ENCODE results near the gene ADGRL4. TPM values are rescaled to one million over a fixed set of nuclear protein-coding genes. Genes with fewer than 3 reads are reported as not detected.
A peak's percentile ranks its signal among the peaks of the same experiment; 100 is the strongest.

Gene ADGRL4
- total and polyA plus RNA-seq, 2 donors from 2014 or later: 16.8 to 43.0 TPM

- intact Hi-C loops (cut with DNase I): no loop called here
- FAIRE-seq (no peak), DNase-seq (no peak)
- no peaks in the 10 kb centered on the region for H3K9me3 ChIP-seq (ENCODE audit: control insufficient read depth in 2 of 3, insufficient read depth in 1 of 3, low read length in 3 of 3)
- no peaks in the 10 kb centered on the region for H3K4me1 ChIP-seq (ENCODE audit: control insufficient read depth in 2 of 3, insufficient read depth in 2 of 3, low read depth in 1 of 3, low read length in 3 of 3)
- H3K36me3 ChIP-seq (ENCODE audit: control insufficient read depth in 2 of 3, insufficient read depth in 3 of 3, low read length in 3 of 3): no peaks in the 10 kb centered on the region
- no peaks in the 10 kb centered on the region for H3K27me3 ChIP-seq (ENCODE audit: control insufficient read depth, insufficient read depth, low read length)
- no peak overlapping the region for H3K4me3 ChIP-seq (ENCODE audit: low read length in 3 of 3)
- no peak overlapping the region for H3K27ac ChIP-seq (ENCODE audit: low read depth in 2 of 2, low read length in 2 of 2)
- TF ChIP-seq CTCF (IDR thresholded peaks at IDR 0.05; ENCODE audit: borderline replicate concordance, extremely low read depth, insufficient read depth): no peak
- no peak overlapping the region for H3K9ac ChIP-seq (ENCODE audit: low read length in 3 of 3)
Measured at GRCh38 chr1:79041666-79042065, 35.1 kb upstream of the ADGRL4 start.

DNA sequence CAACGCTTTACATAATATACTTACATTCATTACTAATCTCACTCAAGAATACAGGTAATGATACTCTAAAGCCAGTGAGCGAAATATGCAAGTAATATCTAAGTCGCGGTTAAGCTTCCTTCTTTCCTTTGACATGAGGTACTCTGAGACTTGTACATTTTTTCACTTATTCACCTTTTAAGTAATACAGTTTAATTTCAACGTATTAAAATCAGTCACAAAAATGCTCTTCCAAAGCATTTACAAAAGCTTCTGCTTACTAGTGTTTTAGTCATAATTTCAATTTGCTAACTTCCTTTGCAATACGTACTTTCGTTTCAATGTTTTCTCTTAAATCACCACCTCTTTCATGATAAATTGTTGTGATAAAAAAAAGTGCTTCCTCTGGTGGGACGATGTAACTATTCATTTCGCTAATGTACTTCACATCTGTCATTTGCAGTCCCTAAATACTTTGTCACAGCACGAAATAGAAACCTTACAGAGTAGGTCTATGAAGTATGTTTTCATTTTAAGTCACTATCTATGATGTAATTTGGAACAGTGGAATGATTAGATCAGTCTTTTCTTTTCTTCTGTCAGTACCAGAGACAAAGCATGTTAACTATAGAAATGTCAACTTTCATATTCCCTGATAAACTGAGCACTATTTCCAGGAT, 34.0 kb upstream of the ADGRL4 start:
- Histone ChIP-seq H3K9me3 (ENCODE audit: control insufficient read depth in 2 of 3, insufficient read depth in 1 of 3, low read length in 3 of 3) (no peaks in the 10 kb centered on the region), H3K27me3 (ENCODE audit: control insufficient read depth, insufficient read depth, low read length) (no peaks in the 10 kb centered on the region), H3K4me3 (ENCODE audit: low read length in 3 of 3) (peak overlapping the region in 2 of 3 donors; percentile 24 to 51), H3K36me3 (ENCODE audit: control insufficient read depth in 2 of 3, insufficient read depth in 3 of 3, low read length in 3 of 3) (no peaks in the 10 kb centered on the region), H3K9ac (ENCODE audit: low read length in 3 of 3) (no peak overlapping the region), H3K27ac (ENCODE audit: low read depth in 2 of 2, low read length in 2 of 2) (no peak overlapping the region), H3K4me1 (ENCODE audit: control insufficient read depth in 2 of 3, insufficient read depth in 2 of 3, low read depth in 1 of 3, low read length in 3 of 3) (no peaks in the 10 kb centered on the region)
- FAIRE-seq (no peak), DNase-seq (no peak)
- intact Hi-C loops (cut with DNase I): no loop called here
- no peak for TF ChIP-seq CTCF (IDR thresholded peaks at IDR 0.05; ENCODE audit: borderline replicate concordance, extremely low read depth, insufficient read depth)

DNA sequence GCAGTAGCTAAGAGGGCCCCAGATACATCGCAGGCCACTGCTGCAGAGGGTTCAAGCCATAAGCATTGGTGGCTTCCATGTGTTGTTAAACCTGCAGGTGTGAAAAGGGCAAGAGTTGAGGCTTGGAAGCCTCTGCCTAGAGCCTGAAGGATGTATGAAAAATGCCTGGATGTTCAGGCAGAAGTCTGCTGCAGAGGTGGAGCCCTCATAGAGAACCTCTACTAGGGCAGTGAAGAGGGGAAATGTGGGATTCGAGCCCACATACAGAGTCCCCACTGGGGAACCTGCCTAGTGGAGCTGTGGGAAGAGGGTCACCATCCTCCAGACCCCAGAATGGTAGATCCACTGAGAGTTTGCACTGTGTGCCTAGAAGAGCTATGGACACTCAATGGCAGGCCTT, 30.6 kb upstream of the ADGRL4 start:
- Histone ChIP-seq H3K36me3 (ENCODE audit: control insufficient read depth in 2 of 3, insufficient read depth in 3 of 3, low read length in 3 of 3) (no peaks in the 10 kb centered on the region), H3K9me3 (ENCODE audit: control insufficient read depth in 2 of 3, insufficient read depth in 1 of 3, low read length in 3 of 3) (no peaks in the 10 kb centered on the region), H3K27me3 (ENCODE audit: control insufficient read depth, insufficient read depth, low read length) (no peaks in the 10 kb centered on the region), H3K4me1 (ENCODE audit: control insufficient read depth in 2 of 3, insufficient read depth in 2 of 3, low read depth in 1 of 3, low read length in 3 of 3) (no peaks in the 10 kb centered on the region), H3K4me3 (ENCODE audit: low read length in 3 of 3) (no peak overlapping the region), H3K27ac (ENCODE audit: low read depth in 2 of 2, low read length in 2 of 2) (no peak overlapping the region), H3K9ac (ENCODE audit: low read length in 3 of 3) (no peak overlapping the region)
- FAIRE-seq: no peak
- TF ChIP-seq CTCF (IDR thresholded peaks at IDR 0.05; ENCODE audit: borderline replicate concordance, extremely low read depth, insufficient read depth): no peak
- DNase-seq: no peak
- intact Hi-C loops (cut with DNase I): no loop called here

GRCh38 chr1:79012500-79012899, 6.0 kb upstream of the ADGRL4 start:
- Histone ChIP-seq H3K27ac (ENCODE audit: low read depth in 2 of 2, low read length in 2 of 2) (no peak overlapping the region), H3K9me3 (ENCODE audit: control insufficient read depth in 2 of 3, insufficient read depth in 1 of 3, low read length in 3 of 3) (no peaks in the 10 kb centered on the region), H3K9ac (ENCODE audit: low read length in 3 of 3) (no peak overlapping the region), H3K27me3 (ENCODE audit: control insufficient read depth, insufficient read depth, low read length) (no peaks in the 10 kb centered on the region), H3K36me3 (ENCODE audit: control insufficient read depth in 2 of 3, insufficient read depth in 3 of 3, low read length in 3 of 3) (no peaks in the 10 kb centered on the region), H3K4me1 (ENCODE audit: control insufficient read depth in 2 of 3, insufficient read depth in 2 of 3, low read depth in 1 of 3, low read length in 3 of 3) (no peaks in the 10 kb centered on the region), H3K4me3 (ENCODE audit: low read length in 3 of 3) (no peak overlapping the region)
- intact Hi-C loops (cut with DNase I): no loop called here
- TF ChIP-seq CTCF (IDR thresholded peaks at IDR 0.05; ENCODE audit: borderline replicate concordance, extremely low read depth, insufficient read depth): no peak
- DNase-seq: no peak
- no peak for FAIRE-seq

All from kidney (tissue), 14 donors.